Suppressor macrophage (primary cell): ENCODE data around the gene GNL2.

Source experiments
- DNase-seq, 4 experiments: peaks; one replicate each; pipeline ENCODE4 v3.0.0-alpha.2; 2020 to 2022
- total RNA-seq, 17 experiments: gene quantifications; one replicate each; lab custom pipeline; 2026; ENCODE audit warnings: mixed read lengths in 6 of 17, inconsistent platforms in 3 of 17; lab: John Stamatoyannopoulos, UW

GNL2 gene
- 39.5 to 85.9 (median 62.3) reads per million in 17 experiments for total RNA-seq

- peak; percentile 98 to 100 (median 99) for DNase-seq
Observed at GRCh38 chr1:37595440-37596181, at the start of gene GNL2. GNL2 (minus strand) TSS chr1:37595937; CDS start chr1:37595822, 115 bp downstream.

- no peak for DNase-seq
Observed at GRCh38 chr1:37641059-37641458, 45.3 kb upstream of the GNL2 start.

GRCh38 chr1:37636435-37636834 is 40.7 kb upstream of the GNL2 start:
- DNase-seq: no peak

- no peak for DNase-seq
Observed at GRCh38 chr1:37634992-37635902, 39.5 kb upstream of the GNL2 start.

- peak in 2 of 4 experiments; percentile 5 to 17 for DNase-seq
Observed at GRCh38 chr1:37634244-37634991, 38.7 kb upstream of the GNL2 start, which contains the start of gene RSPO1. RSPO1 (minus strand) TSS chr1:37634892; CDS start chr1:37629661, 5,231 bp downstream.

GRCh38 chr1:37633938-37634243 is 38.2 kb upstream of the GNL2 start:
- no peak for DNase-seq

- DNase-seq: no peak
Observed at GRCh38 chr1:37633040-37633937, 37.6 kb upstream of the GNL2 start.

- DNase-seq: no peak
Observed at GRCh38 chr1:37631036-37631435, 35.3 kb upstream of the GNL2 start.

GRCh38 chr1:37630426-37631028 is 34.8 kb upstream of the GNL2 start:
- DNase-seq: peak in 1 of 4 experiments; percentile 12

GRCh38 chr1:37629726-37630425 is 34.1 kb upstream of the GNL2 start:
- DNase-seq: no peak

- no peak for DNase-seq
Observed at GRCh38 chr1:37629008-37629407, 33.3 kb upstream of the GNL2 start.

GRCh38 chr1:37628026-37628556 is 32.4 kb upstream of the GNL2 start:
- no peak for DNase-seq

- DNase-seq: no peak
Observed at GRCh38 chr1:37622131-37622530, 26.4 kb upstream of the GNL2 start.

GRCh38 chr1:37621326-37621870 is 25.7 kb upstream of the GNL2 start:
- DNase-seq: no peak

GRCh38 chr1:37620707-37621106 is 25.0 kb upstream of the GNL2 start:
- DNase-seq: no peak

- no peak for DNase-seq
Observed at GRCh38 chr1:37616330-37616729, 20.6 kb upstream of the GNL2 start.

- DNase-seq: no peak
Observed at GRCh38 chr1:37614105-37614504, 18.4 kb upstream of the GNL2 start.

GRCh38 chr1:37612186-37612585 is 16.4 kb upstream of the GNL2 start:
- DNase-seq: no peak

GRCh38 chr1:37609994-37610393 is 14.3 kb upstream of the GNL2 start:
- DNase-seq: no peak

- DNase-seq: no peak
Observed at GRCh38 chr1:37609002-37609401, 13.3 kb upstream of the GNL2 start.
